Panc1 (cell line): ENCODE results near the gene ASTN2. TPM values are rescaled to one million over a fixed set of nuclear protein-coding genes. Genes with fewer than 3 reads are reported as not detected.

Source experiments
- ATAC-seq: fragments of 200-7000 bp; cut with Tn5 transposase; 2 replicates; pipeline ENCODE4 v1.9.1; 2020; ENCODE audit warnings: mild to moderate bottlenecking, moderate library complexity
- BruUV-seq: library from RNA; stranded (reverse); fragments of 400-500 nt; replicated peaks from 2 replicates; lab custom pipeline; 2021; lab: Mats Ljungman, UMichigan
- CTCF ChIA-PET: fragments of 300-600 bp; sonication (Branson Sonifier 250); formaldehyde crosslinking; loops from one replicate; lab custom pipeline; 2022; ENCODE audit warnings: antibody characterized with exemption; lab: Charles Lee
- POLR2A ChIA-PET: fragments of 300-600 bp; sonication (Branson Sonifier 250); formaldehyde crosslinking; loops from one replicate; lab custom pipeline; 2022; ENCODE audit warnings: antibody characterized with exemption; lab: Charles Lee
- DNase-seq: peaks from one replicate; pipeline ENCODE4 v3.0.0-alpha.2; 2010; ENCODE audit warnings: low read depth, low spot score
- H3K27ac ChIP-seq: 2 replicates; pipeline ENCODE4 v1.5.1; 2011; ENCODE audit warnings: mild to moderate bottlenecking, low read length, inconsistent platforms
- H3K27me3 ChIP-seq: fragments of 200-500 bp; sonication (Bioruptor generic); 2 replicates; pipeline ENCODE4 v1.6.0; 2014; ENCODE audit warnings: low read length, inconsistent platforms; ENCODE audit not compliant: control insufficient read depth, insufficient read depth
- H3K36me3 ChIP-seq: fragments of 200-500 bp; sonication (Bioruptor generic); 2 replicates; pipeline ENCODE4 v1.5.1; 2014; ENCODE audit warnings: inconsistent platforms, mild to moderate bottlenecking, low read length, moderate library complexity; ENCODE audit not compliant: control insufficient read depth, insufficient read depth
- H3K4me1 ChIP-seq: 2 replicates; pipeline ENCODE4 v1.5.1; 2011; ENCODE audit warnings: inconsistent platforms, mild to moderate bottlenecking, low read length, moderate library complexity; ENCODE audit not compliant: control insufficient read depth, insufficient read depth
- H3K4me3 ChIP-seq, 2 experiments: 2 replicates each; pipeline ENCODE4 v1.5.1; 2011 to 2012; ENCODE audit warnings: low read depth in 2 of 2, low read length in 2 of 2, mild to moderate bottlenecking in 2 of 2, inconsistent platforms in 1 of 2, moderate library complexity in 1 of 2
- H3K9me3 ChIP-seq: fragments of 200-500 bp; sonication (Bioruptor generic); 2 replicates; pipeline ENCODE4 v1.5.1; 2014; ENCODE audit warnings: low read depth, mild to moderate bottlenecking, inconsistent platforms, low read length, moderate library complexity; ENCODE audit not compliant: control insufficient read depth, insufficient read depth
- CTCF ChIP-seq: fragments of 450-650 bp; IDR thresholded peaks from 2 replicates; pipeline ENCODE4 v1.5.1; 2017; ENCODE audit warnings: mild to moderate bottlenecking
- POLR2AphosphoS5 ChIP-seq: IDR thresholded peaks from 2 replicates; pipeline ENCODE4 v1.6.1; 2012; ENCODE audit warnings: mild to moderate bottlenecking, low read depth, low read length, moderate library complexity
- SIN3A ChIP-seq: IDR thresholded peaks from 2 replicates; pipeline ENCODE4 v1.6.1; 2012; ENCODE audit warnings: low read depth, mild to moderate bottlenecking, low read length, moderate library complexity, borderline replicate concordance; ENCODE audit not compliant: insufficient read depth
- TCF7L2 ChIP-seq: IDR thresholded peaks from 2 replicates; pipeline ENCODE4 v1.6.1; 2011; ENCODE audit warnings: mild to moderate bottlenecking, low read depth, low read length, inconsistent platforms
- in situ Hi-C: cut with HindIII; loops from 2 replicates; pipeline ENCODE4 v1.10.0; 2016; ENCODE audit warnings: low sequenced_read_pairs, low pct_unique_long_range_greater_than_20kb
- intact Hi-C: fragments of 100-400 bp; cut with micrococcal nuclease; formaldehyde crosslinking; loops from one replicate; pipeline ENCODE4 v1.10.0; 2022; ENCODE audit not compliant: unreplicated experiment
- total RNA-seq: library from RNA; stranded (reverse); gene quantifications from one replicate; pipeline ENCODE4 v1.2.1, GENCODE V29; 2021; ENCODE audit not compliant: unreplicated experiment
- TF ChIP-seq, protein P1 (sequence below), 2 experiments: IDR thresholded peaks; 2 replicates each; pipeline ENCODE4 v1.6.1; 2011 to 2012; ENCODE audit warnings: low read depth in 2 of 2, control low read depth in 1 of 2, low read length in 1 of 2, mild to moderate bottlenecking in 1 of 2, moderate library complexity in 1 of 2; ENCODE audit not compliant: insufficient read depth in 1 of 2

The ASTN2 gene
- total RNA-seq, 1 experiment from 2014 or later, result 3.9 TPM

- ChIA-PET POLR2A (no interaction called here), CTCF (no interaction called here)
- Histone ChIP-seq H3K4me1 (no peaks in the 10 kb centered on the region), H3K4me3 (no peak overlapping the region), H3K9me3 (no peaks in the 10 kb centered on the region), H3K27me3 (no peaks in the 10 kb centered on the region), H3K27ac (no peak overlapping the region), H3K36me3 (no peaks in the 10 kb centered on the region)
- ATAC-seq, result no peak
- in situ Hi-C loops, result no loop called here
- no TSS peak for BruUV-seq
- TF ChIP-seq CTCF, result no peak
- DNase-seq, result no peak
- intact Hi-C loops, result no loop called here
These were observed 395.8 kb downstream of the ASTN2 start for GRCh38 chr9:117018966-117019617.

DNA sequence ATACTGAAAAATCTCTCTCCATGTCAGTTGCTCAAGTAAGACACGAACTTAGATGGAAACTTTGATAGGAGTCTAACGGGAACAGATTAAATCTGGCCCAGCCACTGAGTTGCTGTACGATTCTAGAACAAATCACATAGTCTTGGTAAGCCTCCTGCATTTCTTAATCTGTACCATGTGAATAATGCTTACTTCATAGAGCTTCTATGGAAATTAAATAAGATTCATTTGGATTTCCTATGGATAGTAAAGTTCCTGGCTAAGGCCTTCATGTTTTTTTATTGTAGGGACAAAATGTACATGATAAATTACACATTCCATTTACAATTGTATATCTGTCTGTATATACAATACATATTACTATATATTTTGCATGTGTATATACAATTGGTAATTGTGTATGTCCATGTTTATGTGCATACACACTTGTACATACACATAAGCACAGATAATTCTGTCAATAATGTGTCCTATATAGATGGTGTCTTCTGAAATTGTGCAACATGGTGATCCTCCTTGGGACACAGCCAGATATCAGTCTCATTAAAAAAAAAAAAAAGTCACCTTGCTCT, 397.4 kb downstream of the ASTN2 start:
- ChIA-PET POLR2A (no interaction called here), CTCF (no interaction called here)
- intact Hi-C loops, result no loop called here
- in situ Hi-C loops, result no loop called here
- DNase-seq (no peak), ATAC-seq (no peak)
- BruUV-seq, result no TSS peak
- Histone ChIP-seq H3K9me3 (no peaks in the 10 kb centered on the region), H3K36me3 (no peaks in the 10 kb centered on the region), H3K4me1 (no peaks in the 10 kb centered on the region), H3K4me3 (no peak overlapping the region), H3K27ac (no peak overlapping the region), H3K27me3 (no peaks in the 10 kb centered on the region)
- TF ChIP-seq TCF7L2, result no peak
- no peak for TF ChIP-seq SIN3A
- TF ChIP-seq, protein P1, sequence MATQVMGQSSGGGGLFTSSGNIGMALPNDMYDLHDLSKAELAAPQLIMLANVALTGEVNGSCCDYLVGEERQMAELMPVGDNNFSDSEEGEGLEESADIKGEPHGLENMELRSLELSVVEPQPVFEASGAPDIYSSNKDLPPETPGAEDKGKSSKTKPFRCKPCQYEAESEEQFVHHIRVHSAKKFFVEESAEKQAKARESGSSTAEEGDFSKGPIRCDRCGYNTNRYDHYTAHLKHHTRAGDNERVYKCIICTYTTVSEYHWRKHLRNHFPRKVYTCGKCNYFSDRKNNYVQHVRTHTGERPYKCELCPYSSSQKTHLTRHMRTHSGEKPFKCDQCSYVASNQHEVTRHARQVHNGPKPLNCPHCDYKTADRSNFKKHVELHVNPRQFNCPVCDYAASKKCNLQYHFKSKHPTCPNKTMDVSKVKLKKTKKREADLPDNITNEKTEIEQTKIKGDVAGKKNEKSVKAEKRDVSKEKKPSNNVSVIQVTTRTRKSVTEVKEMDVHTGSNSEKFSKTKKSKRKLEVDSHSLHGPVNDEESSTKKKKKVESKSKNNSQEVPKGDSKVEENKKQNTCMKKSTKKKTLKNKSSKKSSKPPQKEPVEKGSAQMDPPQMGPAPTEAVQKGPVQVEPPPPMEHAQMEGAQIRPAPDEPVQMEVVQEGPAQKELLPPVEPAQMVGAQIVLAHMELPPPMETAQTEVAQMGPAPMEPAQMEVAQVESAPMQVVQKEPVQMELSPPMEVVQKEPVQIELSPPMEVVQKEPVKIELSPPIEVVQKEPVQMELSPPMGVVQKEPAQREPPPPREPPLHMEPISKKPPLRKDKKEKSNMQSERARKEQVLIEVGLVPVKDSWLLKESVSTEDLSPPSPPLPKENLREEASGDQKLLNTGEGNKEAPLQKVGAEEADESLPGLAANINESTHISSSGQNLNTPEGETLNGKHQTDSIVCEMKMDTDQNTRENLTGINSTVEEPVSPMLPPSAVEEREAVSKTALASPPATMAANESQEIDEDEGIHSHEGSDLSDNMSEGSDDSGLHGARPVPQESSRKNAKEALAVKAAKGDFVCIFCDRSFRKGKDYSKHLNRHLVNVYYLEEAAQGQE (IDR thresholded peaks at IDR 0.05; ENCODE audit: insufficient read depth in 1 of 2, low read depth in 2 of 2, low read length in 1 of 2), result no peak
- no peak for TF ChIP-seq CTCF
- TF ChIP-seq POLR2AphosphoS5, result no peak
